CD4-positive, alpha-beta T cell treated with Interleukin-4 for 4 hours (primary cell): Measurements from ENCODE around the gene KRT4.

Source experiments
- DNase-seq: peaks from one replicate; pipeline ENCODE4 v3.0.0-alpha.2; 2020

Gene KRT4

DNA sequence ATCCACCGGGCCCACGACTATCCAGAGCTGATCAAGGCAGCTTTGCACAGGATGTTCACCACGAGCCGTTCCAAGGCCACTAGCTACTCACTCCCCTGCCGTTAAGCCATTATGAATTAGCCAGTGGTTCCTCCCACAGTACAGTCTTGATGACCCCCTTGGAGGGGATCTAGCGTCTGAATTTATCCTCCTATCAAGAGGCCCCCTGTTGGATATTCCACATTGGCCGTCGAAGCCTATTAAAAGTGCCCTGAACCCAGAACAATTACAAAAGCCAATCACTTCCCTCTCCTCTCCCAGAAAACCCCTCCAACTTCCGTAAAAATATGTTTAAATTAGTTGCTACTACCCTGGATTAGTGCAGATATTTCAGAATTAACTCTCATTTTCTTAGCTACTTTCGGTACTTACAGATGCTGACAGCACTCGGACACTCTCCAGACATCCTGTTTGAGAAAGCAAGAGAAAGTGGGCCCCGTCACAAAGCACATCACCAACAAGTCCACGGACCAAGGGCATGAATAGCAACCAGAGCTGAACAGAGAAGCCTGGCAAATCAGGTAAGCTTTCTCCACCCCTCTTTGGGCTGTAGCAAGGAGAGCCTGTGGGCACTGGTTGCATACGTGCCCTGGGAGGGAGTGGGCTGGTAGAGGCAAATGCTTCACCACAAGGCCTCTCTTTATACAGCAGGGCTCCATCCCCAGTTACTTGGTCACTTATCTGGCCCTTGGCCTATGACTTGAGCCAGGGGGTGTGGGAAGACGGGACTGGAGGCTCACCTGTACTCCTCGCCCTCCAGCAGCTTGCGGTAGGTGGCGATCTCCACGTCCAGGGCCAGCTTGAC is 23.3 kb downstream of the KRT4 start:
- DNase-seq: no peak

- no peak for DNase-seq
Measured at GRCh38 chr12:52789637-52790426, 24.1 kb downstream of the KRT4 start.

GRCh38 chr12:52788876-52789636 is 24.9 kb downstream of the KRT4 start:
- no peak for DNase-seq

GRCh38 chr12:52788192-52788875 is 25.6 kb downstream of the KRT4 start:
- no peak for DNase-seq

DNA sequence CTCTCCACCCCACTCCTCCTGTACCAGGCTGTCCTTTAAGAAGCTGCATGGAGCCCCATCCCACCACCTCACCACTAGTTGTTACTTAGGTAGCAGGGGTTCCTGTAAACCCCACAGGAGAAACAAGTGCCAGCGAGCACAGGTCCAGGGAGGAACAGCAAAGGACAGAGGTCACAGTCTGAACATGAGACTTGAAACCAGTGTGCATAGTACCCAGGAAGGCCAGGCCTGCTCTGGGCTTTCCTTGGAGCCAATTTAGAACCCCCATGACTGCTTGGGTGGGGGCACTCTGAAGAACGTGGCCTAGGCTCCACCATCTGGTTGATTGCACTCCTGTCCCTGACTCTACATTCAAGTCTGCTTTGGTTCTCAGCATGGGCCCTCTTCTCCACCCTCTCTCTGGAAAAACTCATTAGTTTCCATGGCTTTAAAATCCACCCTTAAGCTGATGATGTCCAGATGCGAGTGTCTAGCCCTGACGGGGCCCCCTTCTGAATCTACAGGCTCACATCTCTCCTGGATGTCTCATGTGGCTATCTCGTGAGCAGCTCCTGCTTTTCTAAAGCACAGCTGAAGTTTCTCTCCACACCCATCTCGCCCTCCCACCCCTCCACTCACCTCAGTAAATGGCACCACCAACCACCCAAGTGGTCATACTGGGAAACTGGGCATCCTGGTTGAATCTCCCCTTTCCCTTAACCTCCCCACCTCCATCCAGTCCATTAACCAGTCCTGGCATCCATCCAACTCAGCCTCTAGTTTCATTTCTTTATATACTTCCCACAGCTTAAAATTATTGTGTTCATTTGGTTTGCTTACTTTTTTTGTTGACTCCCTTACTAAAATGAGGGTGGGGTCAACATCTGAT is 26.4 kb downstream of the KRT4 start:
- DNase-seq: no peak

DNA sequence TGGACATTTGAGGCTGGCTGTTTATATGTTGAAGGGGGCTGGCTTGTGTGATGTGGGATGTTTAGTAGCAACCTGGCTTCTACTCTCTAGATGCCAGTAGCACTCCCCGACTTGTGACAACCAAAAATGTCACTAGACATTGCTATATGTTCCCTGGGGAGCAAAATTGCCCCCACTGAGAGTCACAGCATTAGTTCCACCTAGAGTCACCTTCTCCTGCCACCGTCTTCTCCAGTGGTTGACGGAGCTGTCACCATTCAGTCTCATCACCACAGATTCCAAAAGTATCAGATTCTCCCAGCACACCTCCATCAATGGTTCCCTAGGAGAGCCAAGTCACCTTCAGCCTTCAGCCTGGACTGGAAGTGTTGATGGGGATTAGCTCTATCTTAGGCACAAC is 29.0 kb downstream of the KRT4 start:
- DNase-seq: no peak

DNA sequence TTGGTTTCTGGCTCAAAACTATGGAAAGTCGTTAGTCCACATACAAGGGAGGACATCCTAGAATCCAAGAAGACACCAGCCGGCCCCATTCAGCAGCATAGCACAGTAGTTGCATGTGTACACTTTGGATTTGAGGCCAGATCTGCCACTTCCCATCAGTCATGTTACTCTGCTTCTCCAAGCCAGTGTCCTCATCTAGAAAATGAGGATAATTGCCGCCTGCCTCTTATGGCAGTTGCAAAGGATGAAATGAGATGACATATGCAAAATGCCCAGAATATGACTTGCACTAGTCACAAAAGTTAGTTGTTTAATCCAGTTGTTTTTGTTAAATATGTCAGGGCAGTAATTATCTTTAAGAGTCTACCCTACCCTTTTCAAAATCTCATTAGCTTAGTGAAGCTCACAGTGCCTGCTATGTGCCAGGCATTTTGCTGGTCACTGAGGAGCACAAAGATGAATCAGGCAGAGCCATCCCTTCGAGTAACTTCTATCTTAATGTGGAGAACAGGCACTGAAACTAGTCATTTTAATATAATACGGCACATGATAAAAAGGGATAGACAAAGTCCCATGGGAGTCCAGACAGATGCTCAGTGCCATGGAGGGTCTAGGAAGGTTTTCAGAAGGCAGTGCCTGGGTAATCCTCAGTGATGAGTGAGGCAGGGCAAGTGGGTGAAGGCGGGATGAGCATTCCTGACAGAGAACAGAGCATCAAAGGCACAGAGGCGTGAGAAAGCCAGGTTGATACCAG is 30.2 kb downstream of the KRT4 start:
- no peak for DNase-seq

DNA sequence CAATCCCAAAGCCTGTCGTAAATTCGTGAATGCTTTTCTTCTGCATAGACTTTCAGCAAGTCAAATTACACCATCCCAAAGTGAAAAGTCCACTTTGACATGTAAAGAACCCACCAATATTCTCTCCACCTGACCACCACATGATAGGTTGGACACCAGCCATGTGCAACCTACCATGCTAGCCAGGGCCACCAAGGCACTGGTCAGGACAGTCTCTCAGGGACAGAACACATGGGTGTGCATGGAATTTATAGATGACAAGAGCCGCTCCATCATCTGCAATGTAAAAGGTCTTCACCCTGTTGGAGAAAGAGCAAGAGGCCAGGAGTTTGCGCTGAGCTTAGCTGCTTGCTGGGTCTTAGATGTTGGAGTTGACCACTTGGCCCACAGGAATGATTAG is 31.4 kb downstream of the KRT4 start:
- no peak for DNase-seq

GRCh38 chr12:52781399-52782082 is 32.4 kb downstream of the KRT4 start:
- DNase-seq: no peak

DNA sequence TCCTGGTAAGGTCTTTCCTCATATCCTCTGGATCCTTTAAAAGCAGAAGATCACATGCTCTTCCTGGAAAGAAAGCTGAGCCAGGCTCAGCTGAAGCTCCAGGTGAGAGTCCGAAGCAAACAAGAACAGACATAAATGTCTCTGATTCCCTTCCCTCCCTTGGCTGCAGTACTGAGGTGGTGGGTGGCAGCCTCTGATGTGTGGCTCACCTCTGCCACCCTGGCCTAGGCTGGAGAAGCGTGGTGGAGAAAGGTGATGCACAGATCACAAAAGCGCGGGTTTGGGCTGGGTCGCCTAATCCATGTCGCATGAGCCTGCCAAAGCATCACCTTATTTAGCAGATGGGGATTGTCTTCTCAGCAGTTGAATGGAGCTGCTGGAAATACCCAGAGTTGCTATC is 34.0 kb downstream of the KRT4 start:
- no peak for DNase-seq

DNA sequence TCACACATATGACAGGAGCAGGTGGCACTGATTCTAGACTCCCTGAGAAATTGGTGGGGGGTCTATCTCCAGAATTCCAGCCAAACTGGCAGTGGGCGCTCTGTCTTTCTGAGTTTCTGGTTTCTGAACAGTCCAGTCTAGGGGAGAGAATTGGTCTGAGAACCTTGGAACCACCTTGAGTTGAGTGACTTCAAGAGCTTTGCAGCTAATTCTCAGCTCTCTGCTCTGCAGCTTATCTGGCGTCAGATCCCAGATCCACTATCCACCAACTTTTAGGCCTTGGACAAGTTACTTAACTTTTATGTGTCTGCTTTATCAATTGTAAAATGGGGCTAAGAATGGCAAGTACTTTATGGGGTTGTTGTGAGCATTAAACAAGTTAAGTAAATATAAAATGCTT is 35.1 kb downstream of the KRT4 start:
- no peak for DNase-seq

GRCh38 chr12:52777566-52777965 is 36.4 kb downstream of the KRT4 start:
- DNase-seq: no peak

DNA sequence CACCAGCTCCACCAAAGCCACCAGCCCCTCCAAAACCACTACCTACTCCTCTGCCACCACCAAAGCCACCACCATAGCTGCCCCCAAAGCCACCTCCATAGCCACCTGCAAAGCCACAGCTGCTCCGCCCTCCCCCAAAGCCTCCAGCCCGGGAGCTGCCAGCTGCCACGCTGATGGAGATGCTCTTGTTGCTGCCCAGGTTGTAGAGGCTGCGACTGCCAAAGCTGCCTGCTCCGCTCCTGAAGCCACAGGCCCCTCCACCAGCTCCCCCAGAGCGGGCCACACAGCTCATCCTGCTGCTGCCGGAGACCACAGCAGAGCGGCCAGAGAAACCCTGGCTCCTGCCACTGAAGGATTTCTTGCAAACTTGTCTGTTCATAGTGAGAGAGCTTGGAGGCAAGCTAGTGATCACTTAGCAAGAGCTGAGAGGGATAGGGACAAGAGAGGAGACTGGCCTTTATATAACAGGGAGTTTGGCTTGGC is 37.0 kb downstream of the KRT4 start, which contains the start of gene KRT76:
TSS of gene KRT76 (minus strand) at position 433 of the 483 bp plus-strand sequence. CDS start at position 379, 54 bp downstream.
- DNase-seq: no peak

DNA sequence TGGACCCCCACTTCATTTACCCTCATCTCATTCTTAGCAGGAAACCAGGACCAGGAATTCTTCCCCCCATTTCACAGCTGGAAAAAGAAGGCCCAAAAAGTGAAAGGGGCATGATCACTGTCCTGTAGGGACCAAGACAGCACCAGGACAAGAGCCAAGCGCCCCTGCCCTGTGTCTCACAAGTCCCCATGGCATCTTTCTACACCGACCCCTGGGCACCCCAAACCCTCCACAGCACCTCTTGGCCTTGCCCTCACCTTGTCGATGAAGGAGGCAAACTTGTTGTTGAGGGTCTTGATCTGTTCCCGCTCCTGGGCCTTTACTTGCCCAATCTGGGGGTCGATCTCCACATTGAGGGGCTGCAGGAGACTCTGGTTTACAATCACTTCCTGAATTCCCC is 37.5 kb downstream of the KRT4 start:
- no peak for DNase-seq

DNA sequence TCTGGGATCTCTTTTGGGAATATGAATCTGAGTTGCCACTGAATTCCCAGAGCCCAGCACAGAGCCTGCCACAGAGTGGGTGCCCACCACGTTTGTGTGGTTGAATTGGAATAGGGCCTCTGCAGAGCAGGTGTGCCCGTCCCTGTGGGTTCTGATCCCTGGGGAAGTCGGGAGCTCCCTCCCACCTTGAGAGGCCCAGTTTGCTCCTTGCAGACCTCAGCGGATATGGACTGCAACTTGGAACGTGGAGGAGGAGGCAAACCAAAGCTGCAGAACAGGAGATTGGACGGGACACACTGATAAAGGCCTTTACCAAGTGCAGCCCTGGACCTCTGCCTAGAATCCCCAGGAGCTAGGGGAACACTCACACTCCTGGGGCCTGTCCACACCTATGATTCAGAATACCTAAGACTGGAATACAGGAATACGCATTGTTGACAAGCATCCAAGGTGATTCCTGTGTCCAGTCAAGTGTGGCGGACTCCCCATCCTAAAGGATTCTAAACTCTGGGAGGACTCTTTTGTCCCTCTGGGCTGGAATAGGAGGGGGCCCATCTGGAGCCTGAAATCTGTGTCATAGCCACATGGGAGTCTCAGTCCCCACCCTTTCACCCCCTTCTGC is 39.2 kb downstream of the KRT4 start:
- no peak for DNase-seq

DNA sequence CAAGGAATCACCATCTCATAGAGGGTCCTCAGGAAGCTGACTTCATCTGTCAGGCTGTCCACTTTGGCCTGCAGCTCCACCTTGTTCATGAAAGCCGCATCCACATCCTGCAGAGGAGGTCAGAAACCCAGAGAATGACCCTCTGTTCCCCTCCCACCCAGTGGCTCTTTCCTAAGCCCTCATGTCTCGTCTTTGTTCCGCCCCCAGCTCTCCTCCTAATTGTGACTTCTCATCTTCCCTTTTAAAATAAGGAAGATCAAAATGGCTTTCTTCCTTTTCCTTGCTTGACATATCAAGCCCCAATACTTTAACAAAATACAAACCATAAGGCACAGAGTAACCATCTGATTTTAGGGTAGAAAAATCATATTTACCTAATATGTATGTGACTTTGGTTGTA is 41.1 kb downstream of the KRT4 start:
- DNase-seq: no peak

- no peak for DNase-seq
Measured at GRCh38 chr12:52772188-52772587, 41.7 kb downstream of the KRT4 start.

DNA sequence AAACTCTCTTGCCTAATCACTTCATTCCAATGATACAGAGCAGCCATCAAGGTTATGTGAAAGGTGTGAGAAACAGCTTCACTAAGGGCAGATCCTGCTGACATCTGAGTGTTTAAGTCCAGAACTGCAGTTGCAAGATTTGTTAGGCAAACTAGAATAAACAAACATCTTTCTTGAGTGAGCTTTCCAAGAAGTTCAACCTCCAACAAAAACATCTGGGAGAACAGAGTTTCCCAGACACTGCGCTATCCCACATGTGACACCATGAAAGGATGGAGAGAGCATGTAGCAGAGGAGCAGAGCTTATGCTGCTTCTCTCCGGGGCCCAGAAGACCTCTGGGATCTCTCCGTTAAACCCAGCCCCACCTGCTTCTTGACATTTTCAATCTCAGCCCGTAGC is 42.4 kb downstream of the KRT4 start:
- no peak for DNase-seq

- no peak for DNase-seq
Measured at GRCh38 chr12:52771088-52771487, 42.8 kb downstream of the KRT4 start.

GRCh38 chr12:52769946-52770345 is 44.0 kb downstream of the KRT4 start:
- DNase-seq: no peak
